HG03045 (cell line): ENCODE results near the gene CCL4.
"Not testable (repeated sequence)": the region's sequence is repeated elsewhere in the genome, so short reads cannot be mapped to it uniquely, and the experiment has no call there.

ENCODE experiments used
- ATAC-seq: cut with Tn5 transposase; IDR thresholded peaks from one replicate; pipeline ENCODE4 v1.9.1; 2021; ENCODE audit warnings: mild to moderate bottlenecking, moderate library complexity; ENCODE audit not compliant: unreplicated experiment

CCL4 gene

GRCh38 chr17:36087897-36088572, 15.6 kb upstream of the CCL4 start:
- not testable (repeated sequence) for ATAC-seq

GRCh38 chr17:36088670-36089338, 14.8 kb upstream of the CCL4 start:
- ATAC-seq, result no peak

DNA sequence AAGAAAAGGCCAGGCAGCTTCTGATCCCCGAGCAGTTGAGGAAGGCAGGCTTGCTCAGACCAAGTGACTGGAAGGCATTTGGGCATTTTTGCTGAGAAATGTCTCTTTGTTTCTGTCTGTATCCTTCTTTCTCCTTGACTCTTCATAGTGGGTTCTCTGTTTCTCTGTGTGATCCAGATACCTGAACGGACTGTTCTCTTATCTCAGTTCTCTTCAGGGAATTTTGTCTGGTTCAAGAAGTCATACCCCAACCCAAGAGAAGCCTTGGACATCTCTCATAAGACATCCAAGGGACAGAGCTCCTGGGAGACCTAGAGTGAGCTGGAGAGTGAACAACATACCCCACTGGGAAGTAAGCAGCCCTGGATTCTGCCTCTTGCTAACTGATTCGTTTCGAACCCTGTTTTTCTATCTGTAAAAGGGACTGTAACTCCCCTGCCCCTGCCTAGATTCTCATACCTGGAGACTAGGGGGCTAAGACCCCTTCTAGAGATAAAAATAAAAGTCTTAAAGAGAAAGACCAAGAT, 14.2 kb upstream of the CCL4 start:
- no peak for ATAC-seq

- ATAC-seq, result peak; percentile 73
Observed at GRCh38 chr17:36089888-36090836, 13.5 kb upstream of the CCL4 start, which contains the start of gene CCL3. TSS of gene CCL3 (minus strand) at chr17:36090143. CDS start at chr17:36090058, 85 bp downstream.

DNA sequence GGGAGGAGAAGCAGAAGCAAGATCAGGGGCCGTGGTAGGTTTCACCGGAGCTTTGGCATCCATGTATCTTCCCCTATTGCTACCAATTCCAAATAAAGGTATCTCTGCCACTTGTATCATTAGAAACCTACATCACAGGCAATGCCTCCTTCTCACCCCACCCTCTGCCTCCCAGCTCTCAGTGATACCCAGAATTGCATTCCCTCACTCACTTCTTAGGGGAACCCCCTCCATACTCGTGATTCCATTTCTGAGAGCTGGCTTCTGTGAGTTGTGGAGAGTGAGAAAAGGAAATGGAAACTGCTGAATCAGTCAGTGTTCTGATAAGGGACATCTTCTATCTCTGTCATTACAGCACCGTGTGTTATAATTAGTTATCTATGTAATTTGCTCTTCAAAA, 11.4 kb upstream of the CCL4 start:
- no peak for ATAC-seq

GRCh38 chr17:36092715-36093114, 10.9 kb upstream of the CCL4 start:
- not testable (repeated sequence) for ATAC-seq

- no peak for ATAC-seq
Observed at GRCh38 chr17:36094232-36094631, 9.4 kb upstream of the CCL4 start.

DNA sequence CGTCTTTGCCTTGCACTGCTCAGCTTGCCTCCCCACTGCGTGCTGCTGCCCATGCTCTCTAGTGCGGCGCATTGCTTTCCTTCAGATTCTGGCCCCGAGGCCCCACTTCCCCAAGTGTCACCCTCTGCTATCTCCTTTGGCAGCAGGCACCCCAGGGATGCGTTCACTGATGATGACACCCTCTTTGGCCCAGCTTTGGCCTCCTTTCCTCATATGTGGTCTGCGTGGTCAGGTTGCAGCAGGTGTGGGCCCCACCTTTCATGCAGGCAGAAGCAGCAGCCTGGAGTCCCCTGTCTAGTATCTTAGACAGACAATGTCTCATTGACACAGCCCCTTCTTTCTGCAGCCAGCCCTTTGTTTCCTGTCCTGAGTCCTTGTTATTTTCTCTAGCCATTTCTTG, 8.9 kb upstream of the CCL4 start:
- no peak for ATAC-seq

GRCh38 chr17:36095992-36096391, 7.6 kb upstream of the CCL4 start:
- no peak for ATAC-seq

DNA sequence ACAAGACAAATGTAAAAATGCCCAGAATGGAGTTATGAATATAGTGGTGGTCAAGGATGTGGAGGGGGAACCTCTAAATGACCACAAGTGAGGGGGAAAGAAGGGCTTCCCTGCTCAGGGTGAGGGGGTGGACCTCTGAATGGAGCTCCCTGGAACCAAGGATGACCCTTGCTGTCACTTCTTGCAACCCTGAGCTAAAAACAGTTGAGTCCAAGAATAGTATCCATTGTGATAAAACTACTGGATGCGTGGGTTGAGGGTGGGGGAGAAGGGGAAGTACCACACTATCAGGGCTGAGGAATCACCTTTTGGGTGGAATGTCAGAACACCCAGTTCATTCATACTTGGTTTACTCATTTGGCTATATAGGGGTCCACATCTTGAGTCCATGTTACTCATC, 4.6 kb upstream of the CCL4 start:
- ATAC-seq, result not testable (repeated sequence)

- not testable (repeated sequence) for ATAC-seq
Observed at GRCh38 chr17:36104246-36104645, 619 bp downstream of the CCL4 start.

DNA sequence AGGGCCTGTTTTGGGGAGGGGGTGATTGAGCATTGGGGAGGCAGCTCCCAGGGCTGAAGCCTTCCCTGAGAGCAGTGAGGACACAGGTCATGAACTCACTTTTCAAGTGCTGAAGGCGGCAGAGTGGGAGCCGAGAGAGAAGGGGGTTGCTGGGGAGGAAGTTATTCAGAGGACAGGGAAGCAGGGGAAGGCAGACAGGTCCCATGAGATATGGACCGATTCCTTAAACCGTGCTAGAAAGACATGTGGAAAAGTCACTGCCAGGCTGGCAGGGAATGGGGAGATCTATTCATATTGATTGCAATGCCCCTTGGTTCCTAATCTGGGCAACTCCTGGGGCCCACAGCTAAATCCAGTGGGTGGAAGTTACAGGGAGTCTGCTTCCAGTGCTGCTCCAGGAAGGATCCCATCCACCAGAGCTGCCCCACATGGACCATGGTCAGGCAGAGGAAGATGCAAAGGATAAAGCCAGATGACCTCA, 1.1 kb downstream of the CCL4 start:
- no peak for ATAC-seq

DNA sequence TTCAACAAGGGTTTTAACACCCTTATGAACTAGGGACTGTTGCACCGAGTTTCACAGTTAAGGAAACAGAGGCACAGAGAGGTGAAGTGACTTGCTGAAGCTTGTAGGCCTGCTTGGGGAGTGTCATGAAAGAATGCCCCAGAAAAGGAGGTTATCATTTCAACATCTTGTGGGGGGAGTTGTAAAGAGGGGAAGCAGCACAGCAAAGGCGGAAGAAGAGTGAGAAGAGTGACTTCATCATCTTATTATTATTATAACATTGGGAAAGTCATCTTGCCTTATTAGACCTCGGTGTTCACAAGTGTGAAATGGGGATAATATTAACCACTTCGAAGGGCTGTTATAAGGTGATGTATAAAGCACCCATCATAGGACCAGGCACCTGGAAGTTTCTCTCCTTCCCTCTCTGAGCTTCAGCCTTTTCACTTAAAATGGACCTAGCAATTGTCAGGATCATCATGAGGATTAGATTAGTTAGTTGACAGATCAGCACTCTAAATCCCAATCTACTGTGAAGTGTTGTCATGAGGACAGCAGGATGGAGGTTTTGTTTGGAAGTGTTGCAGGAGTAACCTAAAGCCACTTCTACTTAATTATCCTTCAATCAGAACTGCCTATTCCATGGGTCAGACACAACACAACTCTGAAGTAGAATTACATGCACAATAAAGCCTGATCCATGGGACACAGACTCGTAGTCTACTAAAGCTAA, 2.3 kb downstream of the CCL4 start:
- ATAC-seq, result no peak

- no peak for ATAC-seq
Observed at GRCh38 chr17:36106493-36106835, 2.8 kb downstream of the CCL4 start.

DNA sequence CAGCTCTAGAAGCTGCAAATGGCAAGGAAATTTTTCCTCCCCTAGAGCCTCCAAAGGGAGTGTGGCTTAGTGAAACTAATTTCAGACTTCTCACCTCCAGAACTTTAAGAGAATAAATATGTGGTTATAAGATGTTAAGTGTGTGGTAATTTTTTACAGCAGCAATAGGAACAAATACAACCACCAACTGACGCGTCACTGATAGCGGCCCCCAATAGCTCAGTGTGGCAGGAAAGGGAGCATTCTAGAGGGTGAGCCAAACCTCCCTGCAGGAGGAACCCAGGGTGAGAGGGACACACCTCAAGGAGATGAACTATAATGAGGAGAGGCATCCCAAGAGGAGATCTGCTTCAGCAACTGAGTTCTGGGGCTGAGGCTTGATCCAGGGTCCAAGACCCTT, 4.0 kb downstream of the CCL4 start:
- ATAC-seq, result no peak

- not testable (repeated sequence) for ATAC-seq
Observed at GRCh38 chr17:36108265-36108664, 4.6 kb downstream of the CCL4 start.

- ATAC-seq, result no peak
Observed at GRCh38 chr17:36111068-36111490, 7.5 kb downstream of the CCL4 start.

DNA sequence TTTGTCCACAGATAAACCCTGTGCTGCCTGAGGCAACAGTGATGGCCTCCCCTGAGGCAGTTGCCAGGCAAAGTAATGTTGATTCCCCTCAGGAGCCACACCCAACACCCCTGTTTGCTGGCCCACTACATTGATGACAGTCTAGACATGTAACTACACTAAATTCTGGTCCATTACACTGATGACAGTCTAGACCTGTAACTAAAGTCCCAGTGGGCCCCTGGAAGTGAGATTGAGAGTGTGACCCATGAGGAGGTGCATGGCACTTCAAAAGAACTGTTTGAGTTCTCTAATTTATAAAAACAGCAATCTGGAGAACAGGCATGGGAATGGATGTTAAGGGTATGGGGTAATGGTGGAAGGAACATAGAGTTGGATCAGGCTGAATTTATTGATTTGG, 8.9 kb downstream of the CCL4 start:
- no peak for ATAC-seq

- ATAC-seq, result not testable (repeated sequence)
Observed at GRCh38 chr17:36113131-36113530, 9.5 kb downstream of the CCL4 start.

- not testable (repeated sequence) for ATAC-seq
Observed at GRCh38 chr17:36114971-36115648, 11.5 kb downstream of the CCL4 start.
